GM21737 (cell line): ENCODE data around the gene CDK16.
A peak's percentile ranks its signal among the peaks of the same experiment; 100 is the strongest.

Experiments
- ATAC-seq: cut with Tn5 transposase; IDR thresholded peaks from one replicate; pipeline ENCODE4 v1.9.1; 2021; ENCODE audit warnings: mild to moderate bottlenecking, moderate library complexity; ENCODE audit not compliant: unreplicated experiment

CDK16 gene

DNA sequence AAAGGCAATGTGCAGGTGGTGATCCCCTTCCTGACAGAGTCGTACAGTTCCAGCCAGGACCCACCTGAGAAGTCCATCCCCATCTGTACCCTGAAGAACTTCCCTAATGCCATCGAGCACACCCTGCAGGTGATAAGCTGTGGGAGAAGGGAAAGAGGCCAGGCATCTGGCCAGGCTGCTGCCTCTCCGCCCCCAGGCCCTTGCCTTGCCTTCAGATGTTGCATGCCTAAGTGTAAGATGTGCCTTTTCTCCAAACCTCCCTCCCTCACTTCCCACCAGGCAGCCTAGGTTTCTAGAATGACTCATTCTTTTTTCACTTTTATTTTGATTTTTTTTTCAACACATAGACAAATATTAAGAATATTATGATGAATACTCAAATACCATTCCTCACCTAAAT is 12.2 kb upstream of the CDK16 start:
- ATAC-seq, result no peak

DNA sequence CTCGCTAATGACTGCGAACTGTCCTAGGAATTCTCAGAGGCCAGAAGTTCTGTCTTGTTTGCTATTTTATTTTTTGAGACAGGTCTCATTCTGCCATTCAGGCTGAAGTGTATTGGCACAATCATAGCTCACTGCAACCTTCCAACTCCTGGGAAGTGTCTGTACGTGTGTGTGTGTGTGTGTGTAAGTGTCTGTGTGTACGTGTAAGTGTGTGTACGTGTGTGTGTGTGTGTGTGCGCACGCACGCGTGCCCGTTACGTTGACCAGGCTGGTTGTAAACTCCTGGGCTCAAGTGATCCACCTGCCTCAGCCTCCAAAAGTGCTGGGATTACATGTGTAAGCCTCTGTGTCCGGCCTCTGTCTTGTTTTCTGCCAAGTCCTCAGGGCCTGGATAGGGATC is 10.4 kb upstream of the CDK16 start:
- ATAC-seq, result no peak

DNA sequence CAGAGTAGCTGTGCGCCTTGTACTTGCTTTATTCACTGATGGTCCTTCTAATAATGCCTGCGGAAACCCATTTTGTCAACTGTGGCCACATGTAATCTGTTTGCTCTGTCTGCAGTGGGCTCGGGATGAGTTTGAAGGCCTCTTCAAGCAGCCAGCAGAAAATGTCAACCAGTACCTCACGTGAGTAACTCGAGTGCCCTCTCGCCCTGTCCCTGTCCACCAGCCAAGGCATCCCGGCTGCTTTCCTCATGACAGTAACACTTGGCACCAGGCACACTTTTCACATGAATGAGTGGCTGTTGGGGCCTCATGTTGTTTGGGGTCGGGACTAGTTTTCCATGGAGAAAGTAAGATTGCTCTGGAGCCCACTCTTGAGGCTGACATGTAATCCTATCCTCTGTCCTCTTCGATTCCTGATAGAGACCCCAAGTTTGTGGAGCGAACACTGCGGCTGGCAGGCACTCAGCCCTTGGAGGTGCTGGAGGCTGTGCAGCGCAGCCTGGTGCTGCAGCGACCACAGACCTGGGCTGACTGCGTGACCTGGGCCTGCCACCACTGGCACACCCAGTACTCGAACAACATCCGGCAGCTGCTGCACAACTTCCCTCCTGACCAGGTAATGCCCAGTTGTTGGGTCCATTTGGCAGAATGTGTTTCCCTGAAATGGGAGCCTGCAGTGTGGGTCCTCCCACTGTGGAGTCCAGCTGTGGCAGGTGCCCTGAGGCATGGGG is 8.8 kb upstream of the CDK16 start:
- ATAC-seq, result no peak

DNA sequence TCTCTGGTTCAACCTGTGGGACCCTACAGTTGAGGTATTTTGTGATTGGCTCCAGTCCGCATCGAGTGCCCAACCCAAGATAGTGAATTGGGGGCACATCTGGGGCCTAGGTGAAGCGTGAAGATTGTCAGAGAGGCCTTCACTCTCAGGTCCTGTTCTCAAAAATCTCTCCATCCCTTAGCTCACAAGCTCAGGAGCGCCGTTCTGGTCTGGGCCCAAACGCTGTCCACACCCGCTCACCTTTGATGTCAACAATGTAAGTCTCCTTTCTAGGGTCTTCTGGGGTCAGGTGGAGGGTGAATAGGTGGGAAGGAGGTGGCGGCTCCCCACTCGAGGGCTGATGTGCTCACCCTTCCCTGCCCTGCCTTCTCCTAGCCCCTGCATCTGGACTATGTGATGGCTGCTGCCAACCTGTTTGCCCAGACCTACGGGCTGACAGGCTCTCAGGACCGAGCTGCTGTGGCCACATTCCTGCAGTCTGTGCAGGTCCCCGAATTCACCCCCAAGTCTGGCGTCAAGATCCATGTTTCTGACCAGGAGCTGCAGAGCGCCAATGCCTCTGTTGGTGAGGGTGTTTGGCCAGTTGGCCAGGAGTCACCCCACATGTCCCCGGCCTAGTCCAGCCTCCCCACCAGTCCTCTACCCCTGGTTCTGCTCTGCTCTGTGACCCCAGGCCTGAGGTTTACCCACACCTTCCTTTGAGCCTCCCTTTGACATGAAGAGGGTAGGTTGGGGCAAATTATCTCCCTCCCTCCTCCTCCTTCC is 7.6 kb upstream of the CDK16 start:
- no peak for ATAC-seq

DNA sequence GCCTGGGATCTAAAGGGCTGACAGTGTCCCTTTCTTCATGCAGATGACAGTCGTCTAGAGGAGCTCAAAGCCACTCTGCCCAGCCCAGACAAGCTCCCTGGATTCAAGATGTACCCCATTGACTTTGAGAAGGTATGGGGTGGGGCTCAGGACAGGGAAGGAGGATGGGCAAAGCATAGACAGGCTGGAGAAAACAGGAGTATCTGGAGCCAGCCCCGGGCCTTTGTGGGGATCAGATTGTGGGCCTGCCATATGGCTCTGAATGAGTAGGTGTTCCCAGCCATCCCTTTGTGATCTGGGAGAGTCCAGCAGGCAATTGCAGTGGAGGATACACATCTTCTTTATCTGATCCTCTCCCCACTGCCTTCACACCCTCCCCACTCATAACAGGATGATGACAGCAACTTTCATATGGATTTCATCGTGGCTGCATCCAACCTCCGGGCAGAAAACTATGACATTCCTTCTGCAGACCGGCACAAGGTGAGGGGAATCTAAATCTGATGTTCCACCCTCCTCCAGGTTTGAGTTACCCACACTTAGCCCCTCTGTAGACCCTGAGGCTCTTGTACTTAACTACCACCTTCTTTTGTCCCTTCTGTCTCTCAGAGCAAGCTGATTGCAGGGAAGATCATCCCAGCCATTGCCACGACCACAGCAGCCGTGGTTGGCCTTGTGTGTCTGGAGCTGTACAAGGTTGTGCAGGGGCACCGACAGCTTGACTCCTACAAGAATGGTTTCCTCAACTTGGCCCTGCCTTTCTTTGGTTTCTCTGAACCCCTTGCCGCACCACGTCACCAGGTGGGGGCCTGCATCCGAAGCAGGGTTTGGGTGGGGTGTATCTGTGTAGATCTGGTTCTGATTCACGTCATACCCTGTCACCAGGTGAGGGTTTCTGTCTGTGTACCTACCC is 5.8 kb upstream of the CDK16 start:
- ATAC-seq, result no peak

DNA sequence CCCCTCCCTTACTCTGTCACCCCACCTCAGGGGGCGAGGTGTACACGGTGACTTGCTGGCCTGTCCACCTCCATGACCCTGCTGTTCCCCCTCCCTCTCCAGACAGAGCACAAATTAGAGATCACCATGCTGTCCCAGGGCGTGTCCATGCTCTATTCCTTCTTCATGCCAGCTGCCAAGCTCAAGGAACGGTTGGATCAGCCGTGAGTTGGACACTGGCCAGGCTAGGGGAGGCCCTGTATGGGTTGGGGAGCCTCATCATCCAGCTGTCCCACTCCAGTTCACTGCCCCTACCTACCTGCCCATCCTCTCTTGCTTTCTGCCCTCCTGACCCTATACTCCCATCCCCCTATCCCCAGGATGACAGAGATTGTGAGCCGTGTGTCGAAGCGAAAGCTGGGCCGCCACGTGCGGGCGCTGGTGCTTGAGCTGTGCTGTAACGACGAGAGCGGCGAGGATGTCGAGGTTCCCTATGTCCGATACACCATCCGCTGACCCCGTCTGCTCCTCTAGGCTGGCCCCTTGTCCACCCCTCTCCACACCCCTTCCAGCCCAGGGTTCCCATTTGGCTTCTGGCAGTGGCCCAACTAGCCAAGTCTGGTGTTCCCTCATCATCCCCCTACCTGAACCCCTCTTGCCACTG is 3.9 kb upstream of the CDK16 start:
- no peak for ATAC-seq

DNA sequence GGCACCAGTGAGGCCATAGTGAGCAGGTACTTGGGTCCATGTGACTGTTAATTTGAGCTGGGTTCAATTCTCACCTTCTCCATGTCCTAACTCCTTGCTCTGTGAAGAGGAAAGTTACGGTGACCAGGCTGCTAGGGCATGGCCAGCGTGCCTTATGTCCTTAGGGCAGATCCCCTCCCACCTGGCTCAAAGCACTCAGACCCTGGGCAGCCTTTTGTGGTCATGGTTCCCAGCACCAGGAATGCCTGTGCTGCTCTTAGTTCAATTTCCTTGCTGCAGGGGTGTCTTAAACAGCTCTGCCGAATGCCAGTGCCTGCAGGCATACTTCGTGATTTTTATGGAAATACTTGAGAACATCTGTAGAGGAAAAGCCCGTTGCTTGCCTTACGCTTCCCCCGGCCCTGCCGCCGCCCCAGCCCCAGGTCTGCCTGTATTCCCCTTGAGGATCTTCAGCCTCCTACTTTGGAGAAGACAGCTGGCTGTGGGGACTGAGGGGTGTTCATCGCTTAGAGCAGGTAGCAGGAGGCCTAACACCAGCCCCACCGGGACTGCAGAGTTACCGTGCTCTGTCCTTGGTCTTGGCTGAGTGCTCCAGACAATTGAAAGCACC is 3.1 kb upstream of the CDK16 start:
- ATAC-seq, result no peak

DNA sequence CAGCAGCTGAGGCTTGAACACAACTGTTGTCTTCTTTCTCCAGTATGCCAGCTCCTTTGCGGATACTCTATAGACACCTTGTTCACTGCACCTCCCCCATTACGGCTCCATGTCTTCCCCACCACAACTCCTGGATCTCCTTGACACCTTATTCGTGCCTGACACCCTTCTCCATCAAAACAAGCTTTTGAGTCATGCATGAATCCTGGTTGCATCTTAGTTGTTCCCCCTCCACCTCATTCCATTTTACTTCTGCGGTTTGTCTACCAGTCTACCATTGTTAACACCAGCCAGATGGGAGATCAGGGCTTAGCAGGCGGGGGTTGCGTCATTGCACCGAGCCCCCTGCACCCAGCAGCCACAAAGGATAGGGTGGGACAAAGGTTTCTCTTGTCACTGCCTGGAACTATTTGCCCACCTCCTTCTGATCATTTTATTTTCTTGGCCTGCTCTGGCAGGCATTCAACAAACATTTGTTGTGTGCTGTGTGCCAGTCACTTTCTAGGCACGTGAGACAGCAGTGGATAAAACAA is 2.0 kb upstream of the CDK16 start:
- ATAC-seq, result no peak

DNA sequence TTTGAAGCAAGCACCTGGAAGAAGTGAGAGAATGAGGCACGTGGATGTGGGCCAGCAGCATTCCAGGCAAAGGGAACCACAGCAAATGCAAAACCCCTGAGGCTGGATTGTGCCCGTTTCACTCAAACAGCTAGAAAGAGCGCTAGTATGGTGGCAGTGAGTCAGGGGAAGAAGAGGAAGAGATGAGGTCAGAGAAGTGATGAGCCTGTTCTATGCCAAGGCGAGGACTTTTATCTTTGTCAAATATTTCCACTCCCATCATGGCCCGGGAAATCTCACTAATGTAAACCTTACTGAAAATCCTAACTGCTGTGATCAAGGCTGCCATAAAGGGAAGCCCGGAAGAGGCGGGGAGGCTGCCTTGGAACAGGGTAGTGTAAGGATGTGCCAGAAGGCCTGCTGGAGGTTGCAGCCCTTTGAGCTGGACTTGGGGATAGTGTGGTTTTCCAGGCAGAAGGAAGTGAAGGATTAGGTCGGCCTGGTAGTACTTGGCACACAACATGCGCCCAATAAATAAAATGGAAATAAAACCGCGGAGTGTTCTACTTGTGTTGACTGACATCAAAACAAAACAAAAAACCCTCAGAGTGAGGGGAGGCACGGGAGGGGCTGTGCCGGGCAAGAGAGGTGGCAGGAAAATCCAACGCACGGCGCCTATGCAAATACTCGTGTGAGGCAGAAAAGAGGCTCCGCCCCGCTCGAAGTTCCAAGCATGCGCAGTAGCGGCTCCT is 1.2 kb upstream of the CDK16 start:
- no peak for ATAC-seq

DNA sequence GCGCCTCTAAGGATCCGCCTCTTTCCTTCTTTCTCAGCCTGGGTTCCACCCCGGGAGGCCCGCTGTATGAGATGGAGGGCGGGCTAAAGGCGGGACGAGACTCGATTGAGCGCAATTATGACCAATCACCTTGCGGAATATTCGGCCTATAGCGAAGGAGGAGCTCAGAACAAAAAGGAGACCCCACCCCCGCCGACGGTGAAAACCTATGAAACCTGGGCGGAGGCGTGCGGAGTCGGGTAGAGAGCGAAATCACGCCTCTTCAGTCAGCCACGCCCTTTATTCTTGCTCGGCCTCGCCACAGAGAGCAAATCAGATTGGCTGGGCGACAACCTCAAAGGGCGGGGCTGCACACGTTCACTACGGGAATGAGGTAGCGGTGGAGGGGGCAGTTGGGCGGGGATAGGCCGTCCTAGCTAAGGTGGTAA is 615 bp upstream of the CDK16 start:
- ATAC-seq, result peak; percentile 83

DNA sequence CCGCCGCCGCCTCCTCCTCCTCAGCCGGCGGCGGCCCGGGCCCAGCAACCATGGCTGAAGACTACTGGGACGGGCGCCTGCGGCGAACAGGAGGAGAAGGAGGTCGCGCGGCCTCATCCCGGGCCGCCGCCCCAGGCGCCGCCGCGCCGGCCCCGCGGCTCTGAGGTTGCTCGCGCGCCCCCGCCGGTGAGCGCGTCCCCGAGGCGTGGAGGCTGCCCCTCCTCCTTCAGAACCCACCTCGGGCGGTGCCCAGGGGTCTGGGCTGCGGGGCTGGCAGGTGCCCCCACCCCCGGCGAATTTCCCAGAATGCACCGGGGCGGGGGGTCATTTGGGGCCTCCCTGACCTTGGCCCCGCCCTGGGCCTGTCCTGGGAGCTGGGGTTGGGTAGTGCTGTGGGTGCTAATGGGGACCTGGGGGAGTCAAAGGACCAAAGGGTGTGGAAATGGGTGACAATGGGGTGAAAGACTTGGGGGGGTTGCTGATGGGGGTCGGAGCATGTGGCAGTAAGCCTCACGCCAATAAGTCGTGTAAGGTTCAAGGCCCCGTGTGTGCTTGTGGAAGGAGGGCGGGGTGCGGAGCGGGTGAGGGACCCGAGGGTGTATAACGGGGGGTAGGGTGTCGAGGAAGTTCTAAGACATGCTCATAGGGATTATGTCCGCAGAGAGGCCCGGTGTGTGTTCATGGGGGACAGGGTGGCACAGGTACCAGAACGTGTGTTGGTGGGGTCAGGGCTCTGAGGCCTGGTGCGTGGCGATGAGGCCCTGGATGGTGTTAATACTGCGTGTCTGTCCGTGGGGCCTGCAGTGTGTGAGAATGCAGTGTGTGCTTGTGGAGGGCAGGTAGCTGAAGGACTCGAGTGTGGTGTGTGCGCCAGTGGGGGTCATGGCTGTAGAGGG is 687 bp downstream of the CDK16 start:
- ATAC-seq, result no peak

DNA sequence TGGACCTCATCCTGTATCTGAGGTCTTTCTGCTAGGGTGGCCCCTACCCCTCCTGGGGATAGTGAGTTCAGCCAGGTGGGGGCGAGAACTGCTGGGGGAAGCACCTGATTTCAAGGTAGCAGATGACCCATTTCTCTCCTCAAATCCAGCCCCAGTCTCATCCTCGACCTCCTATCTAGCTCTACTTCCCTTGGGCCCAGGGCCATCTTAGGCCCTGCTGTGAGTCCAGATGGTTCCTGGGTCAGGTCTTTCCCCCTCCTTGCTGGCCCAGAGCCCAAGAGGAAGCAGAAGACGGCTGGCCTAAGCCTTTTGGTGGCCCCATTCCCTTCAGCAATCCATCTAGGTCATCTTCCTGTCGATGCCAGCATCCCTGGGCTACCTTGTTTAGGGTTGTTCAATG is 3.3 kb downstream of the CDK16 start:
- ATAC-seq, result no peak

DNA sequence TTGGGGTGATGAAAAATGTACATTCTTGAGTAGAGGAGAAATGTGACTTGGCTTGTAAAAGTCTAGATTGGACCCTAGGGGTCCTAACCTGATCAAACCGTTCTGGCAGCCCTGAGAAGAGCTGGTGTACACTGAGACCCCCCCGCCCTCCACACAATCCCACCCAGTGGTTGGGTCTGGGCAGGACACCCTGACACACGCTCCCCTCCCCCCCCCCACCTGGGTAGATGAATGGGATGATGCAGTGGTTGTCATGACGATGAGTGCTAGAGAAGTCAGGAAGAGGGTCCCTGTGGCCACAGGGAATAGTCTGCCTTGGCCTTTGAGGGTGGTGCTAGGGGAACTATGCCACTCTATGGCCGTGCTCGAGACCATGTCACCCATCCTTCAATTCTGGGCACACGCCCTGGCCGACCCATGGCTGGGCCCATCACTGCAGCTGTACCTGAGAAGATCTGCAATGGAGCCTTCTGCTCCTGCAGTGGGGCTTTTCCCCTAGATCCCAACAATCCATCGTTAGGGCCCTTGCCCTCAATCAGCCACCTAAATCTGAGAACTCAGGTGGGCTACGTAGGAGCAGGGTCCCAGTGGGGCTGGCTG is 4.4 kb downstream of the CDK16 start:
- no peak for ATAC-seq

DNA sequence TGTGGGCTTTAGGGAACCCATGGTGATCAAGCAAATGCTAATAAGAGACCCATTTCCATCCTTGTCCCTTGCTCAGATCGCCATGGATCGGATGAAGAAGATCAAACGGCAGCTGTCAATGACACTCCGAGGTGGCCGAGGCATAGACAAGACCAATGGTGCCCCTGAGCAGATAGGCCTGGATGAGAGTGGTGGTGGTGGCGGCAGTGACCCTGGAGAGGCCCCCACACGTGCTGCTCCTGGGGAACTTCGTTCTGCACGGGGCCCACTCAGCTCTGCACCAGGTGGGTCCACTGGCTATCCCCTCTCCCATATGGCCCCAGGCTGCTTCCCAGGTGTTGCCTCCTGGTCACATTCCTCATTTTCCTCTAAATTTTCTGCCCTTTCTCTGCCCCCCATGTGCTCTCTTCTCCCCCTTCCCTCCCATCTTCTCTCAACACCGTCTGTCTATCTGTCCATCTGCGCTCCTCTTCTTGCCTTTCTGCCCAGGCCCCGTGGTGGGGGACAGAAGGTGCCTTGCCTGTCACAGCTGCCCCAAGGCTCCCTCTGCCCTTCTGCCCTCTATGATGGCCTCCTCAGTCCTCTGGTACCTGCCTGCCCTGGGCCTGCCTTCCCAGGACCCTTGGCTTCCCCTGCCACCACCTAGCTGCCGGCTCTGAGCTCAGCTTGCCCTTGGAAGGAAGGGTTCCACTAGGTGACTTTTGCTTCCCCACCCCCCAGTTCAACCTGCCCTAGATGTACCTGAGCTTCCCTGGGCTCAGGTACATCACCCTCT is 5.2 kb downstream of the CDK16 start:
- no peak for ATAC-seq

DNA sequence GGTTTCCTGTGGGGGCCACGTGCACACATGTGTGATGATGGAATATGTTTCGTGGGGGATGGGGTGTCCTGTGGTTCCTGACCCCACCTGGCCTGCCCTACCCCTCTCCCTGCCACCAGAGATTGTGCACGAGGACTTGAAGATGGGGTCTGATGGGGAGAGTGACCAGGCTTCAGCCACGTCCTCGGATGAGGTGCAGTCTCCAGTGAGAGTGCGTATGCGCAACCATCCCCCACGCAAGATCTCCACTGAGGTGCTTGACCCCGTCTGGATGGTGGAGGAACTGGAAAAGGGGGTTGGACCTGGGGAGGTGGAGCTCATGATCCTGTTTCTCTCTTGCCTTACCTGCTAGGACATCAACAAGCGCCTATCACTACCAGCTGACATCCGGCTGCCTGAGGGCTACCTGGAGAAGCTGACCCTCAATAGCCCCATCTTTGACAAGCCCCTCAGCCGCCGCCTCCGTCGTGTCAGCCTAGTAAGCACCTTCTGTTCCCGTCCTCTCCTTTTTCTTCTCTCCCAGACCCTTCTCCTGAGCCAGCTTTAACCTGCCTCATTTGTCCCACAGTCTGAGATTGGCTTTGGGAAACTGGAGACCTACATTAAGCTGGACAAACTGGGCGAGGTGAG is 5.9 kb downstream of the CDK16 start:
- no peak for ATAC-seq

DNA sequence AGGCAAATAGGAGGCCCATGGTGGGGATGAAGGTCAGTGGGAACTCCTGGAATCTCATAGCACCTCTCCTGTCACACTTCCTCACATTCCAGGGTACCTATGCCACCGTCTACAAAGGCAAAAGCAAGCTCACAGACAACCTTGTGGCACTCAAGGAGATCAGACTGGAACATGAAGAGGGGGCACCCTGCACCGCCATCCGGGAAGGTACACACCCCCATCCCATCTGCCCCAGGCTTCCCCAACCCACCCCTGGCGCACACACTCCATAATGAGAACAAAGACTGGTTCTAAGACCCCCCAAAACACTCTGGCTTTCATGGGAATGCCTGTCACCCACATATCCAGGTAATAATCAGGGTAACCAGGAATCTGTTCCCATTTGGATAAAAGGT is 6.4 kb downstream of the CDK16 start:
- no peak for ATAC-seq

DNA sequence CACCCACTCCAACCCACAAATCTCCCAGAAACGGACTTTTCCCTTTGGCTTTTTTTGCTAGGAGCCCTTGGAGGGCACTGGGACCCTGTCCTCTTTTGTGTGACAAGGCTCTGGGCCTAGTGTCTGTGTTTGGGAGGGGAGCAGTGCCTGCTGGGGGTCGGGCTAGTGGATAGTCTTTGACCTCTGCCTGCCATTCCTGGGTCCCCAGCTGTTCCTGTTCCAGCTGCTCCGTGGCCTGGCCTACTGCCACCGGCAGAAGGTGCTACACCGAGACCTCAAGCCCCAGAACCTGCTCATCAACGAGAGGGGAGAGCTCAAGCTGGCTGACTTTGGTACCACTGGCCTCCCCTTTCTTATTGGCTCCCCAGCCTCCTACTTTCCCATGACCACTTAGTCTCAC is 7.6 kb downstream of the CDK16 start:
- no peak for ATAC-seq
